WERI-Rb-1 (cell line): Measurements from ENCODE around the gene ZC3H11A.
"Not testable (repeated sequence)": the region's sequence is repeated elsewhere in the genome, so short reads cannot be mapped to it uniquely, and the experiment has no call there.

Experiments
- DNase-seq: peaks from one replicate; pipeline ENCODE4 v3.0.0-alpha.2; 2020
- H3K27ac ChIP-seq: fragments of 250-450 bp; sonication (Bioruptor Pico); 2 replicates; pipeline ENCODE4 v1.5.1; 2020; ENCODE audit warnings: mild to moderate bottlenecking, moderate library complexity
- H3K27me3 ChIP-seq: fragments of 250-450 bp; sonication (Bioruptor Pico); 2 replicates; pipeline ENCODE4 v1.5.1; 2021; ENCODE audit warnings: mild to moderate bottlenecking, low read depth, moderate library complexity; ENCODE audit not compliant: insufficient read depth, severe bottlenecking
- H3K36me3 ChIP-seq: fragments of 250-450 bp; sonication (Bioruptor Pico); 2 replicates; pipeline ENCODE4 v1.5.1; 2020; ENCODE audit warnings: mild to moderate bottlenecking, moderate library complexity
- H3K4me3 ChIP-seq: 2 replicates; pipeline ENCODE4 v1.5.1; 2011; ENCODE audit warnings: low read depth, mild to moderate bottlenecking, control low read depth, low read length
- H3K9me3 ChIP-seq: fragments of 250-450 bp; sonication (Bioruptor Pico); 2 replicates; pipeline ENCODE4 v1.5.1; 2021; ENCODE audit warnings: mild to moderate bottlenecking, moderate library complexity; ENCODE audit not compliant: severe bottlenecking
- TF ChIP-seq, protein P1 (sequence below): IDR thresholded peaks from 2 replicates; pipeline ENCODE4 v1.5.1; 2011; ENCODE audit warnings: low read depth, mild to moderate bottlenecking, control low read depth, inconsistent platforms, low read length

The ZC3H11A gene

DNA sequence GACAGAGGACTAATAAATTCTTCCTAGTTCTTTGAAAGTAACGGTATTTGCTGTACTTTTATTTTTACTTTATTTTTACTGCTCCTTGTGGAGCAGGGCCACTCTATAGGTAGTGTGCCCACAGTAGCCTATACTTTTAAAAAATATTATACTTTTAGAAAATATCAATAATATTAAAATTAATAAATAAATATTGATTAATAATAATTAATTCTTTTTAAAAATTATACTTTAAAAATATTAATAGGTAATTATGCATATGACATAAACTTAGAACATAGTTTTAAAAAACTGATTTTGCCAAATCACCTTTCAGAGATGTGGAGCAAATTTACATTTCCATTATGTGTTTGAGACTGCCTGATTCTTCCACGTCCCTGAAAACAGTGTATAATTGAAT is 30.8 kb downstream of the ZC3H11A start:
- Histone ChIP-seq H3K9me3 (no peaks in the 10 kb centered on the region), H3K36me3 (peaks cover 95% of the 10 kb centered on the region), H3K27me3 (no peaks in the 10 kb centered on the region), H3K27ac (no peak overlapping the region), H3K4me3 (no peak overlapping the region)
- DNase-seq, result no peak
- TF ChIP-seq, protein P1, sequence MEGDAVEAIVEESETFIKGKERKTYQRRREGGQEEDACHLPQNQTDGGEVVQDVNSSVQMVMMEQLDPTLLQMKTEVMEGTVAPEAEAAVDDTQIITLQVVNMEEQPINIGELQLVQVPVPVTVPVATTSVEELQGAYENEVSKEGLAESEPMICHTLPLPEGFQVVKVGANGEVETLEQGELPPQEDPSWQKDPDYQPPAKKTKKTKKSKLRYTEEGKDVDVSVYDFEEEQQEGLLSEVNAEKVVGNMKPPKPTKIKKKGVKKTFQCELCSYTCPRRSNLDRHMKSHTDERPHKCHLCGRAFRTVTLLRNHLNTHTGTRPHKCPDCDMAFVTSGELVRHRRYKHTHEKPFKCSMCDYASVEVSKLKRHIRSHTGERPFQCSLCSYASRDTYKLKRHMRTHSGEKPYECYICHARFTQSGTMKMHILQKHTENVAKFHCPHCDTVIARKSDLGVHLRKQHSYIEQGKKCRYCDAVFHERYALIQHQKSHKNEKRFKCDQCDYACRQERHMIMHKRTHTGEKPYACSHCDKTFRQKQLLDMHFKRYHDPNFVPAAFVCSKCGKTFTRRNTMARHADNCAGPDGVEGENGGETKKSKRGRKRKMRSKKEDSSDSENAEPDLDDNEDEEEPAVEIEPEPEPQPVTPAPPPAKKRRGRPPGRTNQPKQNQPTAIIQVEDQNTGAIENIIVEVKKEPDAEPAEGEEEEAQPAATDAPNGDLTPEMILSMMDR, result no peak

DNA sequence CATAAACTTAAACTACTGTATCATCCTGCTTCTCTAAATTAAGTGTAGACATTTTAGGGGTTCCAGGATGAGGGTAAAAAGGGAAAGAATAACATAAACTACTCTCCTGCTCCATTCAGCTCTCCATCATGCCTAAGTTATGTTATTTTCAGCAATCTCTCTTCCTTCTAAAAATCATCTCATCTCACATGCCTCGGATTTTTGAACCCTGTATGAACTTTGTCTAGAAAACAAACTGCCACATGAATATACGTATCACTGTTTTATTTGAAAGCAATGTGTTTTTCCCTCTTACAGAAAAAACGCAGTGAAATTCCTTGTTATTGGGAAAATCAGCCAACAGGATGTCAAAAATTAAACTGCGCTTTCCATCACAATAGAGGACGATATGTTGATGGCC is 32.6 kb downstream of the ZC3H11A start:
- H3K27ac ChIP-seq, result no peak overlapping the region
- H3K36me3 ChIP-seq, result peaks cover 96% of the 10 kb centered on the region
- H3K27me3 ChIP-seq, result no peaks in the 10 kb centered on the region
- no peak overlapping the region for H3K4me3 ChIP-seq
- no peak for DNase-seq
- H3K9me3 ChIP-seq, result no peaks in the 10 kb centered on the region
- TF ChIP-seq, protein P1, result no peak

DNA sequence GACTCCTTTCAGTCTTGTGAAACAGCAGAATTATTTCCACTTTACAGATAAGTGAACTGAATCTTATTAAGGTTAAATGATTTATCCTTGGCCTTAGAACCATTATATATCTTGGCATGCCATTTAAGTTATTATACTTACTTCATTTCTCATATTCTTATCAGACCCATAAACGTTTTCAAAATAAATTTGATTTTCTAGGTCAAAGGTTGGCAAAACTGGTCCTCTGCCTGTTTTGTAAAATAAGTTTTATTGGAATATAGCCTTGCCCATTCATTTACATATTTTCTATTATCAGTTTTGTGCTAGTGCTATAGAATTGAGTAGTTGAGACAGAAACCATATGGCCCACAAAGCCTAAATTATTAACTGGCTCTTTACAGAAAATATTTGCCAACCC is 33.1 kb downstream of the ZC3H11A start:
- TF ChIP-seq, protein P1, result no peak
- no peak for DNase-seq
- H3K27me3 ChIP-seq, result no peaks in the 10 kb centered on the region
- H3K27ac ChIP-seq, result no peak overlapping the region
- no peak overlapping the region for H3K4me3 ChIP-seq
- no peaks in the 10 kb centered on the region for H3K9me3 ChIP-seq
- peaks cover 95% of the 10 kb centered on the region for H3K36me3 ChIP-seq

DNA sequence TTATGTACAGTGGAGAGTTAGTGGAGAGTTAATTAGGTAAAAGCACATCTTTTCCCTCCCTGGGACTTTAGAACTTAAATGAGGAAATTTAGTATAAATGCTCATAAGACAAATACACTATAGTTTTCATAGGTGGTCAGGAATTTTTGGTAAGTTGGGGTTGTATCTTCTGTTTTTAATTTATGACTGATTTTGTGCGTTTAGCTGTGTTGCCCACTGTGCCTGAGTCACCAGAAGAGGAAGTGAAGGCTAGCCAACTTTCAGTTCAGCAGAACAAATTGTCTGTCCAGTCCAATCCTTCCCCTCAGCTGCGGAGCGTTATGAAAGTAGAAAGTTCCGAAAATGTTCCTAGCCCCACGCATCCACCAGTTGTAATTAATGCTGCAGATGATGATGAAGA is 33.8 kb downstream of the ZC3H11A start:
- H3K36me3 ChIP-seq, result peaks cover 95% of the 10 kb centered on the region
- not testable (repeated sequence) for H3K27me3 ChIP-seq

DNA sequence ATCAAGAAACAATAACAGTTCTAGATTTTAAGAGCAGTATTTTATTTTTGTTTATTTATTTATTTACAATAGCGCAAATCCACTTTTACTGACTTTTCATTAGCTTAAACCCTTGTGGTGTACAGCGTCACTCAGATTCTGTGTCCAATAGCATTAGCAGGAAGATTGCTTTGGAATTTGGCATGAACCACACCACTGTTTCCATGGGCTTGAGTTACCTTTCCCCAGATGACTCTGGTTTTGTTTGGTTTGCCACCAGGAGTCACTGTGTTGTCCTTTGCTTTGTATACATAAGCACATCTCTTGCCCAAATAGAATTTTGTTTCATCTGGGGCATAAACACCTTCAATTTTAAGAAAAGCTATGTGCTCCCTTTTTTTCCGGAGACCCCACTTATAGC is 40.1 kb downstream of the ZC3H11A start:
- TF ChIP-seq, protein P1, result peak; percentile 48
- H3K27ac ChIP-seq, result no peak overlapping the region
- no peaks in the 10 kb centered on the region for H3K27me3 ChIP-seq
- H3K4me3 ChIP-seq, result no peak overlapping the region
- DNase-seq, result no peak
- H3K9me3 ChIP-seq, result no peaks in the 10 kb centered on the region
- H3K36me3 ChIP-seq, result peaks cover 99% of the 10 kb centered on the region

More for the DNA sequence above, 33.8 kb downstream of the ZC3H11A start:
- not testable (repeated sequence) for H3K9me3 ChIP-seq, H3K4me3 ChIP-seq, DNase-seq, H3K27ac ChIP-seq

DNA sequence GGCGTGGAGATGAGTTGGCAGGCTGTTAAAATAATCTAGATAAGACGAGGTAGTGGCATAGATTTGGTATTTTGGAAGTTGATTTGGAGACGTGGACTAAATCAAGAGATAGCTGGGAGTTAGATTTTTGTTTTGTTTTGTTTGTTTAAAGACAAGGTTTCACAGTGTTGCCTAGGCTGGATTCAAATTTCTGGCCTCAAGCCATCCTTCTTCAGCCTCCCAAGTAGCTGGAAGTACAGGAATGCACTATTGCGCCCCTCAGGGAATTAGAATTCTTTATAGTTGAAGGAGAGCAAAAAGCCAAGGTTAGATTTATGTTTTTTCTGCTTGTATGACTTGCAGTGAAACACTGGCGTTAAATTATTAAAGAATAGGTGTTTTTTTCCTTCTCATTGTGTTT is 43.7 kb downstream of the ZC3H11A start:
- Histone ChIP-seq H3K27ac (no peak overlapping the region), H3K9me3 (peaks cover 3% of the 10 kb centered on the region), H3K27me3 (no peaks in the 10 kb centered on the region), H3K36me3 (peaks cover 90% of the 10 kb centered on the region), H3K4me3 (no peak overlapping the region)
- DNase-seq, result no peak
- TF ChIP-seq, protein P1, result no peak
